Measurements from ENCODE around the gene MSTN.
"Not testable (repeated sequence)": the region's sequence is repeated elsewhere in the genome, so short reads cannot be mapped to it uniquely, and the experiment has no call there.

MSTN gene

GRCh38 chr2:190062053-190062452, 476 bp downstream of the MSTN start:
- no peak for DNase-seq

GRCh38 chr2:190060626-190061025, 1.9 kb downstream of the MSTN start:
- DNase-seq: no peak

DNA sequence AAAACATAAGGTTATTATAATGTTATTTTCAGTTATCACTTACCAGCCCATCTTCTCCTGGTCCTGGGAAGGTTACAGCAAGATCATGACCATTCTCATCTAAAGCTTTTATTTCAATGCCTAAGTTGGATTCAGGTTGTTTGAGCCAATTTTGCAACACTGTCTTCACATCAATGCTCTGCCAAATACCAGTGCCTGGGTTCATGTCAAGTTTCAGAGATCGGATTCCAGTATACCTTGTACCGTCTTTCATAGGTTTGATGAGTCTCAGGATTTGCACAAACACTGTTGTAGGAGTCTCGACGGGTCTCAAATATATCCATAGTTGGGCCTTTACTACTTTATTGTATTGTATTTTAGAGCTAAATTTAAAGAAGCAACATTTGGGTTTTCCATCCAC, 2.5 kb downstream of the MSTN start:
- no peak for DNase-seq

DNA sequence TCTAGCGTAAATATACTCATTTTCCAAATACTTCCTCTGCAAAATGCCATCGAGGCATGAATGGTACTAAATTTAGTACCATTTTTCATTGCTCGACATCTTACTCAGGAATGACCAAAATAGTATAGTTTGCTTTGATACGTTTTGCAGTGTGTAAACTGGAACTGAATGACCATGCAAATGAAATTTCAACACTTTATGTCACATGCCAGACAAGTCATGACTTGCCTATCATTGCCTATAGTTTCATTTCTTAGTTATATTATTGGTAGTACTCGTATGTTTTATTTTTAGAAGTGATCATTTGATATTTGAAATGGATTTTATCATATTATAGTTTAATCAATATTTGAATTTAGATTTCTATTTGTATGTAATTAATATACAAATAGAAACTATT, 9.1 kb downstream of the MSTN start:
- DNase-seq: no peak

DNA sequence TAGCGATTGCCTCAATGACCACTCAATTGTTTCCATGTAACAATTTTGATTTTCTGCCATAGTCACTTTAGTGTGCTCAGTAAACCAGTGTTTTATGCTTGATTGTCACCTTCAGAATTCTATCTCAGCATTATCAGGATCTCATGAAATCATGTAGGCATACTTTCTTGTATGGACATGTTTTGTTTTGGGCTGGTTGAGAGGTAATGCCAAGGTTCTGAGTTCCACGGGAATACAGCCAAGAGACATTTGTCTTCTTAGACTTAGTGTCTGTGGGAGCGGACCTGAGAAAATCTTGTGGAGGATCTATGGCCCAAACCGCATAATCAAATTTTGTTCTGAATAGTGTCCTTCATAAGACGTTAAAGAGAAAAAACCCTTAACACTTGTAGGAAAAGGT, 10.2 kb downstream of the MSTN start:
- no peak for DNase-seq

DNA sequence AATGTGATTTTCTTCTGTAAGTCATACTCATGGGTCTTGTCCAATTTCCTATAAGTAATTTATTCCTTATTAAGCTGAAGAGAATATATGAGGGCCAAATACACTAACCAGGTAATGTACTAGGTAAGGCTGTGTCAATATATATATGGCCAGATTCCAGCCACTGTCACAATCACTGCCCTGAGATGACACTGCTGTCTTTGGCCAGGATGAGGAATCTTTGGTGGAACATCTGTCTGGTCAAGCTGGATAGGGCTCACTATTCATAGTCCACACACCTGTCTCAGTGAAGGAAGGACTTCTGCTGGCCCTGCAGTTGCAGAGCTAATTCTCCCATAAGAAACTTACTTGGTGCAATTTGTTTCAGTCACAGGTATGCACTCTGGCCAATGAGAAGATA, 11.3 kb downstream of the MSTN start:
- DNase-seq: no peak

- DNase-seq: no peak
Observed at GRCh38 chr2:190050001-190050400, 12.5 kb downstream of the MSTN start.

DNA sequence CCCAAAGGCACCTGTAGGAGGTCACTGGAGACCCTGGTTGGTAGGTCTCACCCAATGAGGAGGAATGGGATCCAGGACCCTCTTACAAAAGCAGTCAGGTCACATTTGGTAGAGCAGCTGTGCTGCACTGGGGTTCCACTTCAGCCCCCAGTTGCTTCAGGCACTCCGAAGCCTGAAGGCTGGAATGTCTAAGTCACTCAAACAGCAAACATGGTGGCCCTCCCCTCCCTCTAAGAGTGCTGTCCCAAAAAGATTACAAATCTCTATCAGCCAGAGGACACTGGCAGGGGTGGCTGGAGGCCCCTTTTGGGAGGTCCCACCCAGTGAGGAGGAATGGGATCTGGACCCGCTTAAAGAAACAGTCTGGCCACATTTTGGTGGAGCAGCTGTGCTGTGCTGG, 17.7 kb downstream of the MSTN start:
- DNase-seq: no peak

DNA sequence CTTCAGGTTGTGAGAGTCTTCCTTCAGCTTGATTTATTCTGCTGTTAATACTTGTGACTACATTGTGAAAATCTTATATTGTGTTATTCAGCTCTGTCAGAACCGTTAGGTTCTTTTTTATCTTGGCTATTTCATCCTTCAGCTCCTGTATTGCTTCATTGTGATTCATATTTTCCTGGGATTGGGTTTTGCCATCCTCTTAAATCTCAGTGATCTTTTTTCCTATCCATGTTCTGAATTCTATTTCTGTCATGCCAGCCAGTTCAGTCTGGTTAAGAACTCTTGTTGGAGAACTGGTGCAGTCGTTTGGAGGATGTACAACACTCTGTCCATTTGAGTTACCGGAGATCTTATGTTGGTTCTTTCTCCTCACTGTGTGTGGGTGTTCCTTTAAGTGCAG, 19.1 kb downstream of the MSTN start:
- no peak for DNase-seq

DNA sequence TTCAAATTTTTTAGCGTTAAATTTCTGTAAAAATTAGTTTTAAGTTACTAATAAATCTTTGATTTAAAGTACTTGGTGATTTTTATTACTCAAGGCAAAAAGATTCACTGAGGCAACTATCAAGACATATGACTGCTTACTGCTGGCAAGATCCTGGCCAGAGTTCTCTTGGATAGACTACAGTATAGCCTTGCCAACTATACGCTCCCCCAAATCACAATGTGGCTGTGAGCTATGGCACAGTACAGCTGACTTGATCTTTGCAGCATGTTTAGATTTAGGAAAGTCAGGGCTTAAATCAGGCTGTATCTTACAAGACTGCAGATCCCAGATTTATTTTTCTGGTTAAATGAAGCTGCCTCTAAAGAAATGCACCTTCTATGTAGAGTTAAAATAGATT, 26.5 kb downstream of the MSTN start:
- DNase-seq: no peak

DNA sequence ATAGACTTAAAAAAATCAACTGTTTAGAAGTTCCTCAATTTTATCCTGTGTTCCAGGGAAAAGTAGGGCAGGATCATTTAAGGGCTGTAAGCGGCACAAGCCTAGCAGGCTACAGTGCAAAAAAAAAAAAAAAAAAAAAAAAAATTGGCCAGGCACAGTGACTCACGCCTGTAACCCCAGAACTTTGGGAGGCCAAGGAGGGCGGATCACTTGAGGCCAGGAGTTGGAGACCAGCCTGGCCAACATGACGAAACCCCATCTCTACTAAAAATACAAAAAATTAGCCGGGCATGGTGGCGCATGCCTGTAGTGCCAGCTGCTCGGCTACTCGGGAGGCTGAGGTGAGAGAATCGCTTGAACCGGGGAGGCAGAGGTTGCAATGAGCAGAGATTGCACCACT, 28.1 kb downstream of the MSTN start:
- DNase-seq: not testable (repeated sequence)

DNA sequence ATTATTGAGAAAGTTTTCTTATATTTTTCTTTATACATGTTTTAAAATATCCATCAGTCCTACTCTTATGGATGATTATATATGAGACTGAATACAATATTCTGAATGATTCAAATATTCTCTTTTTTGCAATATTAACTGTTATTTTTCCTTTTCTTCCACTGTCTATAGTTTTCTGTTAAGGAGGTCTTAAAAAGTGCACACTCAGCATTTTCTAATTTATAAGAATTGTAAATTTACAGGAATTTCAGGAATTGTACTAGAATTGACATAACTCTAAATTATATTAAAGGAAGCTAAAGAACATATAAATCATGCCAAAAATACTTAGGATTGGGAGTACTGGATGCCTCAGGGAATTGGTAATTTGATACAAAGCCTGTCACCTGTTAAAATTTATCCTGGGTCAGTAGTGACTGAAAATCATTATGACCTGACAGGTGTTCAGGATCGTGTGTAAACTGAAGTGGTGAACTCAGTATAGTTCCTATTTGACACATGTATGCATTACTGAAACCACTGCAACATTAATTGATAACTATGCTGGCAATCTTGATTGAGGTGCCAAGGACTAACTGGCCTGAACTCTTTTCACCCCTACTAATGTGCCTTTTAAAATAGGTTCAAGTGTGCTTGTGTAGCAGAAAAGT, 30.4 kb downstream of the MSTN start:
- peak; percentile 28 for DNase-seq

DNA sequence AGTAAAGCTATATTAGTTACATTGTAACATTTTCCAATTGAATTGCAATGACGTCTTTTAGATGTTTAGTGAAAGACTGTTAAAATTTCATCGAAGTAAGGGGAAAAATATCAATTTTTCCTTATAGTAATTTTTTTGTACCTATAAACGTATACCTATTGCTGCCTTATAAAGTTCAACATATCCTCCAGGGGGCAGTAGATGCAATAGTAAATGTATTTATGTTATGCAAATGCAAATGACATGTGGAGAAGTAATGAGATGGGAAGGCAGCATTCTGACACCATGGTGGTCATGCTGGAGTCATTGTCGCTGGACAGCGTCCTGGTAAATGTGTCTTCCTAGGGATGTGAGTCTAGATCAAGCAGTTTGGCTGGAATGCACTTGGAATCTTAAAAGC, 38.7 kb downstream of the MSTN start:
- no peak for DNase-seq

GRCh38 chr2:190020720-190021119, 41.8 kb downstream of the MSTN start:
- DNase-seq: no peak

DNA sequence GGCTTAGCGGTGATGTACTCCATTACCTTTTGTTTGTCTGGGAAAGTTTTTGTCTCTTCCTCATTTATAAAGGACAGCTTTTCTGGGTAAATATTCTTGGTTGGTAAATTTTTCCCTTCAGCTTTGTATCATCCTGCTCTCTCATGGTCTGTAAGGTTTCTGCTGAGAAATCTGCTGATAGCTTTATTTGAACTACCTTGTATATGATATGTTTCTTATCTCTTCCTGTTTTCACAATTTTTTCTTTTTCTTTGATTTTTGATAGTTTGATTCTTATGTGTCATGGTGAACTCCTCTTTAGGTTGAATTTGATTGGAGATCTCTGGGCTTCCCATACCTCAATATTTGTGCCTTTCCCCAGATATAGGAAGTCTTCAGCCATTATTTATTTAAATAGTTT, 44.7 kb downstream of the MSTN start:
- DNase-seq: no peak

DNA sequence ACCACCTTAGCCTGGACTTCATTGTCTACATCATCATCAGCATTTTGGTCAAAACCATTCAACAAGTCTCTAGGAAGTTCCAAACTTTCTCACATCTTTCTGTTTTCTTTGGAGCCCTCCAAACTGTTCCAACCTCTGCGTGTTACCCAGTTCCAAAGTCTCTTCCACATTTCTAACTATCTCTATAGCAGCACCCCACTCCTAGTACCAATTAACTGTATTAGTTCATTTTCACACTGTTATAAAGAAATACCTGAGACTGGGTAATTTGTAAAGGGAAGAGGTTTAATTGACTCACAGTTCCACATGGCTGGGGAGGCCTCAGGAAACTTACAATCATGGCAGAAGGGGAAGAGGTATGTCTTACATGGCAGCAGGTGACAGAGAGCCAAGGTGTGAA, 46.6 kb downstream of the MSTN start:
- not testable (repeated sequence) for DNase-seq

Measured in DMS153 (cell line).